ENCODE data around the gene FAN1.

DNA sequence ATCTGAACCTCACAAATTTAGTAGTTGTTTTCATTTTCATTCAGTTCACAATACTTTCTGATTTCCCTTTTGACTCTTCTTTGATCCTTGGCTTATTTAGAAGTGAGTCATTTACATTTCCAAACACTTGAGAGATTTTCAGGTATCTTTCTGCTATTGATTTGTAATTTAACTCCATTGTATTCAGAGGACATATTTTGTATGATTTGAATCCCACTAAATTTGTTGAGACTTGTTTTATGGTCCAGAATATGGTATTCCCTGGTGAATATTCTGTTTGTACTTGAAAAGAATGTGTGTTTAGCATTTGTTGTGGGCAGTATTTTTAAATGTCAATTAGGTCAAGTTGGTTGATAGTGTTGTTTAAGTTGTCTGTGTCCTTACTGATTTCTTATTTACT is 29.6 kb downstream of the FAN1 start:
- TF ChIP-seq CTCF (IDR thresholded peaks at IDR 0.05) (no peak), POLR2A (IDR thresholded peaks at IDR 0.05) (no peak)

Measured in right lobe of liver (tissue), 4 donors.